Activated CD8-positive, alpha-beta T cell treated with anti-CD3 and anti-CD28 coated beads for 36 hours (primary cell): ENCODE data around the gene C11orf97. TPM values are rescaled to one million over a fixed set of nuclear protein-coding genes. Genes with fewer than 3 reads are reported as not detected.

Source experiments
- ATAC-seq: fragments of 200-7000 bp; cut with Tn5 transposase; one replicate; pipeline ENCODE4 v1.10.0; 2021; ENCODE audit warnings: mild to moderate bottlenecking, moderate library complexity
- CTCF ChIA-PET: fragments of 350-600 bp; sonication (Branson Sonifier 250); formaldehyde crosslinking; loops from one replicate; lab custom pipeline; 2021; ENCODE audit warnings: antibody characterized with exemption; lab: Charles Lee
- POLR2A ChIA-PET: fragments of 350-600 bp; sonication (Branson Sonifier 250); formaldehyde crosslinking; loops from one replicate; lab custom pipeline; 2021; ENCODE audit warnings: antibody characterized with exemption; lab: Charles Lee
- DNase-seq: peaks from one replicate; pipeline ENCODE4 v3.0.0-alpha.2; 2020
- H3K27ac Mint-ChIP-seq: one replicate; pipeline ENCODE4 v1.8.0; 2021; ENCODE audit warnings: mild to moderate bottlenecking, mixed read lengths
- H3K27me3 Mint-ChIP-seq: one replicate; pipeline ENCODE4 v1.8.0; 2021; ENCODE audit warnings: mixed read lengths
- H3K36me3 Mint-ChIP-seq: one replicate; pipeline ENCODE4 v1.8.0; 2021; ENCODE audit warnings: low read depth, mixed read lengths
- H3K4me1 Mint-ChIP-seq: one replicate; pipeline ENCODE4 v1.8.0; 2021; ENCODE audit warnings: low read depth, mixed read lengths
- H3K4me3 Mint-ChIP-seq: one replicate; pipeline ENCODE4 v1.8.0; 2021; ENCODE audit warnings: mild to moderate bottlenecking, moderate library complexity, mixed read lengths
- H3K9me3 Mint-ChIP-seq: one replicate; pipeline ENCODE4 v1.8.0; 2021; ENCODE audit warnings: mixed read lengths
- intact Hi-C: fragments of 100-400 bp; cut with micrococcal nuclease; formaldehyde crosslinking; loops from one replicate; pipeline ENCODE4 v1.10.0; 2022
- total RNA-seq, 2 experiments: library from RNA; stranded (reverse); gene quantifications; one replicate each; pipeline ENCODE4 v1.2.3, GENCODE V29; 2021
- TF ChIP-seq, protein P1 (sequence below): fragments of 200-600 bp; IDR thresholded peaks from one replicate; pipeline ENCODE4 v1.8.0; 2022; ENCODE audit warnings: antibody characterized with exemption, mild to moderate bottlenecking

The C11orf97 gene, protein sequence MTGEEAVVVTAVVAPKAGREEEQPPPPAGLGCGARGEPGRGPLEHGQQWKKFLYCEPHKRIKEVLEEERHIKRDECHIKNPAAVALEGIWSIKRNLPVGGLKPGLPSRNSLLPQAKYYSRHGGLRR
- total RNA-seq, result not detected

- Mint-ChIP-seq H3K9me3 (no peaks in the 10 kb centered on the region), H3K27ac (no peak within 1 kb of the TSS), H3K36me3 (no peaks in the 10 kb centered on the region), H3K4me1 (peaks cover 16% of the 10 kb centered on the region), H3K4me3 (peak within 1 kb of the TSS; percentile 65), H3K27me3 (peaks cover 4% of the 10 kb centered on the region)
- intact Hi-C loops, result loop anchor here (10.0 kb wide), 1 partner anchor 253 kb away; the partner anchor contains the start of gene AMOTL1
- peak; percentile 89 for ATAC-seq
- TF ChIP-seq, protein P1, sequence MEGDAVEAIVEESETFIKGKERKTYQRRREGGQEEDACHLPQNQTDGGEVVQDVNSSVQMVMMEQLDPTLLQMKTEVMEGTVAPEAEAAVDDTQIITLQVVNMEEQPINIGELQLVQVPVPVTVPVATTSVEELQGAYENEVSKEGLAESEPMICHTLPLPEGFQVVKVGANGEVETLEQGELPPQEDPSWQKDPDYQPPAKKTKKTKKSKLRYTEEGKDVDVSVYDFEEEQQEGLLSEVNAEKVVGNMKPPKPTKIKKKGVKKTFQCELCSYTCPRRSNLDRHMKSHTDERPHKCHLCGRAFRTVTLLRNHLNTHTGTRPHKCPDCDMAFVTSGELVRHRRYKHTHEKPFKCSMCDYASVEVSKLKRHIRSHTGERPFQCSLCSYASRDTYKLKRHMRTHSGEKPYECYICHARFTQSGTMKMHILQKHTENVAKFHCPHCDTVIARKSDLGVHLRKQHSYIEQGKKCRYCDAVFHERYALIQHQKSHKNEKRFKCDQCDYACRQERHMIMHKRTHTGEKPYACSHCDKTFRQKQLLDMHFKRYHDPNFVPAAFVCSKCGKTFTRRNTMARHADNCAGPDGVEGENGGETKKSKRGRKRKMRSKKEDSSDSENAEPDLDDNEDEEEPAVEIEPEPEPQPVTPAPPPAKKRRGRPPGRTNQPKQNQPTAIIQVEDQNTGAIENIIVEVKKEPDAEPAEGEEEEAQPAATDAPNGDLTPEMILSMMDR, result no peak
- peak; percentile 68 for DNase-seq
- ChIA-PET CTCF (interaction anchor here (0.7 to 1.7 kb wide), 6 partner anchors 7 to 617 kb away, joined by 3 to 5 read pairs (median 3); no protein-coding TSS in a partner anchor), POLR2A (interaction anchor here (0.6 to 1.0 kb wide), 3 partner anchors 32 to 770 kb away, joined by 3 read pairs; no protein-coding TSS in a partner anchor)
Measured at GRCh38 chr11:94511932-94512781, at the start of gene C11orf97. Gene C11orf97, plus strand, starts transcription at chr11:94512461. Its CDS starts 68 bp downstream, at chr11:94512529.

DNA sequence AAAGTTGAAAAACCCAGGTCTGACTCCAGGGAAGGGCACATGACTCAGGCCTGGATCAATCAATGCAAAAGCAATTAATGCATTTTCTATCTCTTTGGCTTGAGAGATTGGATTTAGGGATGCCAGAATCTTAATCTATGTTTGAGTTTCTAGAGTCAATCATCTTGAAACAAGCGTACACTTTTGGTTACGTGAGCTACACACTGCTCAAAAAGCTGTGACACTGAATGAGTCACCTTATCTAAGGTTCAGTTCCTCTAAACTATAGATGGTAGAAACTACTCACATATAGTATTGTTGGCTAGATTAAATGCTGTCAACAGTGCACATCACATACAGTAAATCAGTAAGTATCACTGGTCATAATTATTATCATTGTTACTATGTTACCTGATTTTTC is 42.8 kb upstream of the C11orf97 start:
- Mint-ChIP-seq H3K4me1 (peaks cover 15% of the 10 kb centered on the region), H3K27ac (no peak overlapping the region), H3K27me3 (no peaks in the 10 kb centered on the region), H3K9me3 (no peaks in the 10 kb centered on the region), H3K4me3 (no peak overlapping the region), H3K36me3 (peaks cover 50% of the 10 kb centered on the region)
- POLR2A ChIA-PET, result no interaction called here
- ATAC-seq, result peak; percentile 45
- intact Hi-C loops, result no loop called here
- TF ChIP-seq, protein P1, result no peak
- CTCF ChIA-PET, result no interaction called here
- DNase-seq, result no peak

GRCh38 chr11:94472916-94473799 is 39.1 kb upstream of the C11orf97 start:
- Mint-ChIP-seq H3K4me1 (peaks cover 22% of the 10 kb centered on the region), H3K36me3 (peaks cover 46% of the 10 kb centered on the region), H3K9me3 (no peaks in the 10 kb centered on the region), H3K4me3 (no peak overlapping the region), H3K27ac (peak overlapping the region; percentile 57), H3K27me3 (no peaks in the 10 kb centered on the region)
- TF ChIP-seq, protein P1, result no peak
- intact Hi-C loops, result no loop called here
- CTCF ChIA-PET, result no interaction called here
- ATAC-seq (peak; percentile 80), DNase-seq (peak; percentile 48)
- POLR2A ChIA-PET, result no interaction called here

GRCh38 chr11:94477624-94478023 is 34.6 kb upstream of the C11orf97 start:
- H3K36me3 Mint-ChIP-seq, result peaks cover 44% of the 10 kb centered on the region
- ChIA-PET CTCF (no interaction called here), POLR2A (interaction anchor here (0.6 kb wide), 1 partner anchor 10 kb away, joined by 3 read pairs; no protein-coding TSS in a partner anchor)
- H3K27me3 Mint-ChIP-seq, result no peaks in the 10 kb centered on the region
- ATAC-seq, result no peak
- intact Hi-C loops, result no loop called here
- H3K4me1 Mint-ChIP-seq, result peaks cover 22% of the 10 kb centered on the region
- no peak overlapping the region for H3K27ac Mint-ChIP-seq
- H3K4me3 Mint-ChIP-seq, result no peak overlapping the region
- no peaks in the 10 kb centered on the region for H3K9me3 Mint-ChIP-seq
- DNase-seq, result no peak
- TF ChIP-seq, protein P1, result no peak
